Endothelial cell of umbilical vein (primary cell): ENCODE measurements around the gene C4orf33. TPM values are rescaled to one million over a fixed set of nuclear protein-coding genes. Genes with fewer than 3 reads are reported as not detected.

Experiments used
- BruUV-seq: library from RNA; stranded (reverse); fragments of 400-500 nt; replicated peaks from 2 replicates; lab custom pipeline; 2021; lab: Mats Ljungman, UMichigan
- CTCF ChIA-PET: fragments of 300-600, 350-600 bp; sonication (Branson Sonifier 250); formaldehyde crosslinking; loops from one replicate; lab custom pipeline; 2021; ENCODE audit warnings: antibody characterized with exemption, inconsistent platforms; lab: Charles Lee
- POLR2A ChIA-PET: fragments of 300-600, 350-600 bp; sonication (Branson Sonifier 250); formaldehyde crosslinking; loops from one replicate; lab custom pipeline; 2021; ENCODE audit warnings: antibody characterized with exemption, inconsistent platforms; lab: Charles Lee
- DNase-seq: peaks from one replicate; pipeline ENCODE4 v3.0.0-alpha.2; 2011; ENCODE audit warnings: low read depth, low spot score
- FAIRE-seq: peaks from 2 replicates; lab custom pipeline; 2011; peaks lifted over from hg19 to GRCh38; lab: Jason Lieb, UNC
- H2AFZ ChIP-seq: 2 replicates; pipeline ENCODE4 v1.6.0; 2012; ENCODE audit warnings: low read depth, low read length, control low read depth, inconsistent platforms
- H3K27ac ChIP-seq: 2 replicates; pipeline ENCODE4 v1.5.1; 2011; ENCODE audit warnings: low read depth, mild to moderate bottlenecking, control low read depth, low read length, moderate library complexity; ENCODE audit not compliant: insufficient read depth
- H3K27me3 ChIP-seq, 2 experiments: 2 replicates each; pipeline versions ENCODE4 v1.6.0 to v1.6.1; 2011; ENCODE audit warnings: low read length in 2 of 2, mixed read lengths in 1 of 2; ENCODE audit not compliant: control insufficient read depth in 2 of 2, insufficient read depth in 2 of 2
- H3K36me3 ChIP-seq, 2 experiments: 2 replicates in 1 of 2; 3 replicates in 1 of 2; pipeline ENCODE4 v1.5.1; 2011; ENCODE audit warnings: low read length in 2 of 2, mild to moderate bottlenecking in 1 of 2, moderate library complexity in 1 of 2; ENCODE audit not compliant: control insufficient read depth in 2 of 2, insufficient read depth in 2 of 2; ENCODE audit errors: extremely low read depth in 1 of 2
- H3K4me1 ChIP-seq: 3 replicates; pipeline ENCODE4 v1.5.1; 2011; ENCODE audit warnings: mild to moderate bottlenecking, low read length; ENCODE audit not compliant: control insufficient read depth, insufficient read depth; ENCODE audit errors: extremely low read depth
- H3K4me2 ChIP-seq: 2 replicates; pipeline ENCODE4 v1.6.1; 2011; ENCODE audit warnings: low read length, control low read depth, mixed read lengths; ENCODE audit not compliant: insufficient read depth
- H3K4me3 ChIP-seq, 3 experiments: fragments of 200-600 bp in 1 of 3; sonication (generic), shearing (Covaris generic) in 1 of 3; replicated peaks in 1 of 3; 2 replicates each; pipeline ENCODE4 v1.5.1; 2011 to 2016; ENCODE audit warnings: control low read depth in 3 of 3, low read length in 3 of 3, mild to moderate bottlenecking in 2 of 3, inconsistent platforms in 1 of 3, low read depth in 1 of 3, moderate library complexity in 1 of 3; ENCODE audit not compliant: insufficient read depth in 1 of 3
- H3K79me2 ChIP-seq: 2 replicates; pipeline ENCODE4 v1.6.0; 2012; ENCODE audit warnings: low read length, inconsistent platforms; ENCODE audit not compliant: control insufficient read depth, insufficient read depth
- H3K9ac ChIP-seq: replicated peaks from 2 replicates; pipeline ENCODE3; 2011; ENCODE audit warnings: low read length, control low read depth; ENCODE audit not compliant: insufficient read depth; ENCODE audit errors: extremely low read depth
- H3K9me1 ChIP-seq: replicated peaks from 3 replicates; pipeline ENCODE4 v1.6.0; 2011; ENCODE audit warnings: mild to moderate bottlenecking, low read length; ENCODE audit not compliant: control insufficient read depth, insufficient read depth; ENCODE audit errors: extremely low read depth
- H3K9me3 ChIP-seq: replicated peaks from 2 replicates; pipeline ENCODE4 v1.5.1; 2012; ENCODE audit warnings: low read length, inconsistent platforms; ENCODE audit not compliant: control insufficient read depth, insufficient read depth
- H4K20me1 ChIP-seq: replicated peaks from 2 replicates; pipeline ENCODE3; 2011; ENCODE audit warnings: mild to moderate bottlenecking, low read length; ENCODE audit not compliant: control insufficient read depth, insufficient read depth; ENCODE audit errors: extremely low read depth
- EZH2 ChIP-seq: IDR thresholded peaks from 2 replicates; pipeline ENCODE4 v1.6.1; 2012; ENCODE audit warnings: borderline replicate concordance, low read depth, mild to moderate bottlenecking, moderate library complexity, low read length, inconsistent platforms; ENCODE audit not compliant: severe bottlenecking
- FOS ChIP-seq: IDR thresholded peaks from 2 replicates; pipeline ENCODE4 v1.6.1; 2011; ENCODE audit warnings: mild to moderate bottlenecking, low read length, moderate library complexity, borderline replicate concordance; ENCODE audit not compliant: insufficient read depth
- GATA2 ChIP-seq: IDR thresholded peaks from 2 replicates; pipeline ENCODE4 v1.7.0; 2011; ENCODE audit warnings: low read depth, mild to moderate bottlenecking, moderate library complexity, mixed read lengths, low read length; ENCODE audit not compliant: insufficient read length, insufficient read depth
- JUN ChIP-seq: IDR thresholded peaks from 2 replicates; pipeline ENCODE4 v1.6.1; 2011; ENCODE audit warnings: borderline replicate concordance, low read depth; ENCODE audit not compliant: insufficient read length, insufficient read depth
- MYC ChIP-seq: IDR thresholded peaks from one replicate; pipeline ENCODE4 v1.6.1; 2011; ENCODE audit warnings: mild to moderate bottlenecking, low read depth, low read length
- POLR2A ChIP-seq: IDR thresholded peaks from 2 replicates; pipeline ENCODE4 v1.6.1; 2012; ENCODE audit warnings: low read depth, mild to moderate bottlenecking, control low read depth, low read length
- POLR2AphosphoS5 ChIP-seq: IDR thresholded peaks from 2 replicates; pipeline ENCODE4 v1.6.1; 2012; ENCODE audit warnings: low read depth, mild to moderate bottlenecking, control low read depth, low read length, moderate library complexity; ENCODE audit not compliant: insufficient read depth
- dilution Hi-C: fragments of 300-500 bp; cut with MboI; formaldehyde crosslinking; loops from one replicate; pipeline ENCODE4 v1.15.0; 2019; ENCODE audit warnings: low sequenced_read_pairs; ENCODE audit not compliant: extremely low pct_ligation_motif_present
- intact Hi-C: fragments of 100-400 bp; cut with micrococcal nuclease; formaldehyde crosslinking; loops from one replicate; pipeline ENCODE4 v1.10.0; 2022
- polyA plus RNA-seq, 4 experiments: library from polyadenylated mRNA; depleted of rRNA in 3 of 4; stranded (reverse) in 3 of 4; unstranded in 1 of 4; fragments of >200 nt; gene quantifications; 2 replicates each; pipeline versions ENCODE4 v1.2.1 to v1.2.3, GENCODE V29; 2011 to 2012; ENCODE audit warnings: missing spikeins in 1 of 4
- total RNA-seq: library from RNA; stranded (reverse); gene quantifications from 2 replicates; pipeline ENCODE4 v1.2.3, GENCODE V29; 2021
- TF ChIP-seq, protein P1 (sequence below), 2 donors: IDR thresholded peaks; 1 replicate in 1 of 2; 2 replicates in 1 of 2; pipeline ENCODE4 v1.5.1; 2011; ENCODE audit warnings: low read length in 2 of 2, mild to moderate bottlenecking in 2 of 2, moderate library complexity in 2 of 2, control low read depth in 1 of 2, inconsistent platforms in 1 of 2, low read depth in 1 of 2; ENCODE audit not compliant: insufficient read depth in 1 of 2; ENCODE audit errors: extremely low read depth in 1 of 2
- TF ChIP-seq, protein P2 (sequence below): IDR thresholded peaks from 2 replicates; pipeline ENCODE4 v1.6.1; 2011; ENCODE audit not compliant: insufficient read depth, insufficient read length

The C4orf33 gene
- total and polyA plus RNA-seq, 2 donors (not counting 3 experiments of a cell fraction or from before 2014, with no cell fraction given), result 2.6 to 9.4 TPM

DNA sequence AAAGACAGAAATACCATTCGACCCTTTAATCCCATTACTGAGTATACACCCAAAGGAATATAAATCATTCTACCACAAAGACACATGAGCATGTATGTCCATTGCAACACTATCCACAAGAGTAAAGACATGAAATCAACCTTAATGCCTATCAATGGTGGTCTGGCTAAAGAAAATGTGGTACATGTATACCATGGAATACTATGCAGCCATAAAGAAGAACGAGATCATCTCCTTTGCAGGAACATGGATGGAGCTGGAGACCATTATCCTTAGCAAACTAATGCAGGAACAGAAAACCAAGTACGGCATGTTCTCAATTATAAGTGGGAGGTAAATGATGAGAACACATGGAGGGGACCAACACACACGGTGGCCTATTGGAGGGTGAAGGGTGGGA lies 10.5 kb upstream of the C4orf33 start:
- Histone ChIP-seq H3K27me3 (no peaks in the 10 kb centered on the region), H3K9me1 (no peaks in the 10 kb centered on the region), H3K4me3 (no peak overlapping the region), H3K27ac (no peak overlapping the region), H3K79me2 (peaks cover 75% of the 10 kb centered on the region), H3K36me3 (no peaks in the 10 kb centered on the region), H2AFZ (no peak overlapping the region), H4K20me1 (no peaks in the 10 kb centered on the region), H3K9me3 (no peaks in the 10 kb centered on the region), H3K4me1 (no peaks in the 10 kb centered on the region), H3K4me2 (no peak overlapping the region), H3K9ac (no peak overlapping the region)
- CTCF ChIA-PET, result no interaction called here
- intact Hi-C loops (no loop called here), dilution Hi-C loops (no loop called here)
- FAIRE-seq (no peak), DNase-seq (no peak)
- BruUV-seq, result no TSS peak
- POLR2A ChIA-PET, result no interaction called here
- TF ChIP-seq, protein P1, sequence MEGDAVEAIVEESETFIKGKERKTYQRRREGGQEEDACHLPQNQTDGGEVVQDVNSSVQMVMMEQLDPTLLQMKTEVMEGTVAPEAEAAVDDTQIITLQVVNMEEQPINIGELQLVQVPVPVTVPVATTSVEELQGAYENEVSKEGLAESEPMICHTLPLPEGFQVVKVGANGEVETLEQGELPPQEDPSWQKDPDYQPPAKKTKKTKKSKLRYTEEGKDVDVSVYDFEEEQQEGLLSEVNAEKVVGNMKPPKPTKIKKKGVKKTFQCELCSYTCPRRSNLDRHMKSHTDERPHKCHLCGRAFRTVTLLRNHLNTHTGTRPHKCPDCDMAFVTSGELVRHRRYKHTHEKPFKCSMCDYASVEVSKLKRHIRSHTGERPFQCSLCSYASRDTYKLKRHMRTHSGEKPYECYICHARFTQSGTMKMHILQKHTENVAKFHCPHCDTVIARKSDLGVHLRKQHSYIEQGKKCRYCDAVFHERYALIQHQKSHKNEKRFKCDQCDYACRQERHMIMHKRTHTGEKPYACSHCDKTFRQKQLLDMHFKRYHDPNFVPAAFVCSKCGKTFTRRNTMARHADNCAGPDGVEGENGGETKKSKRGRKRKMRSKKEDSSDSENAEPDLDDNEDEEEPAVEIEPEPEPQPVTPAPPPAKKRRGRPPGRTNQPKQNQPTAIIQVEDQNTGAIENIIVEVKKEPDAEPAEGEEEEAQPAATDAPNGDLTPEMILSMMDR (IDR thresholded peaks at IDR 0.05; ENCODE audit: extremely low read depth in 1 of 2, insufficient read depth in 1 of 2, low read depth in 1 of 2, low read length in 2 of 2), result no peak
- no peak for TF ChIP-seq FOS
- TF ChIP-seq, protein P2, sequence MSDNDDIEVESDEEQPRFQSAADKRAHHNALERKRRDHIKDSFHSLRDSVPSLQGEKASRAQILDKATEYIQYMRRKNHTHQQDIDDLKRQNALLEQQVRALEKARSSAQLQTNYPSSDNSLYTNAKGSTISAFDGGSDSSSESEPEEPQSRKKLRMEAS, result no peak
- TF ChIP-seq MYC, result no peak
- TF ChIP-seq POLR2AphosphoS5, result no peak
- TF ChIP-seq JUN, result no peak
- no peak for TF ChIP-seq POLR2A
- no peak for TF ChIP-seq GATA2
- no peak for TF ChIP-seq EZH2
